Measurements from ENCODE around the gene ATG14.

Gene ATG14

DNA sequence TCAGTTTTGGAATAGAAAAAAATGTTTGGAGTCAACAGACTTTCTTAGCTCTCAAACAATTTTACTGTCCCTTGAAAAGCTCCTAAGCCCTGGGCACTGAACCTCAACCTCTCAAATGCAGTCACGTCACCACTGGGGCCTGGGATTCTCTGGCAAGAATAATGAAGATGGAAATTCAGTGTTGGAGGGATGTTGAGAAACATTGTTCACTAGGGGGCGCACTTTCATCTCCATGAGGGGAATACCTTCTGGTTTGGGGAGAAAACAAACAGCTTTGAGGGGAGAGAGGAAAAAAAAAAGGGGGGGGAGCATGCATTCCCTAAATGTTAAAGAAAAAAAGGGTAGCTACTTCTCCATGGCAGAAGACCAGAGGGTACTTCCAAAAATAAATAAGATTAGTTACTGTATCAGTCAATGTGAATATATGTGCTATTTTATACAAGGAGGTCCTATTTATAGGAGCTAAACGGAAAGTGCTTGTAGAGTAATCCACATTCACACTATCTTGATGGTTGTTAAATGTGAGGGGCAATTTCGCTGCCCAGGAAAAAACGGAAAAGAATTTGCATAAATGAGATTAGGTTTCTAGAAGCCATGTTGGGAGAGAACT is 34.6 kb upstream of the ATG14 start:
- TF ChIP-seq, protein P1, sequence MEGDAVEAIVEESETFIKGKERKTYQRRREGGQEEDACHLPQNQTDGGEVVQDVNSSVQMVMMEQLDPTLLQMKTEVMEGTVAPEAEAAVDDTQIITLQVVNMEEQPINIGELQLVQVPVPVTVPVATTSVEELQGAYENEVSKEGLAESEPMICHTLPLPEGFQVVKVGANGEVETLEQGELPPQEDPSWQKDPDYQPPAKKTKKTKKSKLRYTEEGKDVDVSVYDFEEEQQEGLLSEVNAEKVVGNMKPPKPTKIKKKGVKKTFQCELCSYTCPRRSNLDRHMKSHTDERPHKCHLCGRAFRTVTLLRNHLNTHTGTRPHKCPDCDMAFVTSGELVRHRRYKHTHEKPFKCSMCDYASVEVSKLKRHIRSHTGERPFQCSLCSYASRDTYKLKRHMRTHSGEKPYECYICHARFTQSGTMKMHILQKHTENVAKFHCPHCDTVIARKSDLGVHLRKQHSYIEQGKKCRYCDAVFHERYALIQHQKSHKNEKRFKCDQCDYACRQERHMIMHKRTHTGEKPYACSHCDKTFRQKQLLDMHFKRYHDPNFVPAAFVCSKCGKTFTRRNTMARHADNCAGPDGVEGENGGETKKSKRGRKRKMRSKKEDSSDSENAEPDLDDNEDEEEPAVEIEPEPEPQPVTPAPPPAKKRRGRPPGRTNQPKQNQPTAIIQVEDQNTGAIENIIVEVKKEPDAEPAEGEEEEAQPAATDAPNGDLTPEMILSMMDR (IDR thresholded peaks at IDR 0.05; ENCODE audit: insufficient read depth, low read depth, low read length, missing control alignments), result peak; percentile 69
- no peak overlapping the region for H3K4me3 ChIP-seq (ENCODE audit: low read length)
- DNase-seq (ENCODE audit: low read depth), result peak; percentile 81

DNA sequence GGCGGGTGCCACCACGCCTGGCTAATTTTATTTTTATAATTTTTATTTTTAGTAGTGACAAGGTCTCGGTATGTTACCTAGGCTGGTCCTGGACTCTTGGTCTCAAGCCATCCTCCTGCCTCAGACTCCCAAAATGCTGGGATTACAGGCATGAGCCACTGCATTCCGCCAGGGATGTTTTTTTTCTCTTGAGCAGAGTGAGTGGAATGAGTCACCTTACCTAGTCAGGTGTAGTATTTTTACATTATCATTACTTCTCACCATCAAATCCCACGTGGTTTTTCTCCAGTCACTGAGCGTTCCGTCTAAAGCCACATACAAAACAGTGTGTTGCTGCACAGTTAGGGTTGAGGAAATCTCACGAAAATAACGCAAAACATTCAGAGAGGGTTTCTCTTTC is 29.7 kb upstream of the ATG14 start:
- TF ChIP-seq, protein P1 (IDR thresholded peaks at IDR 0.05; ENCODE audit: insufficient read depth, low read depth, low read length, missing control alignments), result no peak
- H3K4me3 ChIP-seq (ENCODE audit: low read length), result no peak overlapping the region
- DNase-seq (ENCODE audit: low read depth), result peak; percentile 45

DNA sequence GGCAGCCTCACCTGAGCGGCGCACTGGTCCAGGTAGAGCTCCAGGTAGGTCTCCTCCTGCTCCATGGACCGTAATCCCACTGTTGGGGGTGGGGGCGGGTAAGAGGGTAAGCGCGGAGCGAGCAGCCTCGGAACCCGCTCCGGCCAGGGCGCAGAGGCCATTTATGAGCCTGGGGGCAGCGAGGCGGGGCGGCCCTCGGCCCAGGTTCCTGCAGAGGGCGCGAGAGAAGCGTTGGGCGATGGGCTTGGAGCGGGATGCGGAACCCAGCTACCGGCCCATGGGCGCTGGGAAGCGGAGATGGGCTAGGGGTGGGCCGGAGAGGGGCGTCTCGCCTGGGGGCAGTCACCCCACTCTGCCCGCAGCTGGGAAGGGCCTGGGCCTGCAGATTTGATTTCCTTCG is 28.8 kb upstream of the ATG14 start, which contains the start of gene TBPL2:
TSS of gene TBPL2 (minus strand) at position 232 of the 400 bp plus-strand sequence. CDS start at position 65, 167 bp downstream.
- TF ChIP-seq, protein P1 (IDR thresholded peaks at IDR 0.05; ENCODE audit: insufficient read depth, low read depth, low read length, missing control alignments), result no peak
- no peak for DNase-seq (ENCODE audit: low read depth)
- H3K4me3 ChIP-seq (ENCODE audit: low read length), result no peak within 1 kb of the TSS

DNA sequence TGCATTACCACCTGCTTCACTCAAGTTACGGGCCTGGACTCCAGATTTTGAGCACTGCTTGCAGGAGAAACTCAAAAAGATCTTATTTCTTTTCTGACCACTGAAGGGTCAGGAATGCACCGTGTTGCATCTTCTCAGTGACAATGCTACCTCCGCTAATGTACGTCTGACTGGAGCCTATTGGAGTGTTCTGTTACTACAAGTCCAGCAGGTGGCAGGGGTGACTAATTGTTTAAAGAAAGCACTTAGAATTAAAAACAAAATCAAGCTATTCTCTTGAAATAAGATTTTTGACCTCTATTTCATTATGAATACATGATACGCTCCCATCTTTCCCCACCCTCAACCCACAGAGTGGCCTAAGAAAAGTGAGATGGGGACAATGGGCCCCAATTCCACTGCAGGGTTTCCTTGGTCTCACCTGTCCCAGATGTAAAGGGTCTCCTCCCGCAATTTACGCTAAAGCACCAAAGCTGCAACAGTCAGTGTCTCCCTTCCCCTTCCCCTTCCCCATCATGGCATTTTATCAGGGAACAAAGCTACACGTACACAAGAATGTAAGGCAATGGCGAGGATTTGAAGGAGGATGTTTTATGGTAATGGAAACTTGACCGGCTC is 26.5 kb upstream of the ATG14 start:
- TF ChIP-seq, protein P1 (IDR thresholded peaks at IDR 0.05; ENCODE audit: insufficient read depth, low read depth, low read length, missing control alignments), result peak; percentile 76
- no peak overlapping the region for H3K4me3 ChIP-seq (ENCODE audit: low read length)
- peak; percentile 76 for DNase-seq (ENCODE audit: low read depth)

DNA sequence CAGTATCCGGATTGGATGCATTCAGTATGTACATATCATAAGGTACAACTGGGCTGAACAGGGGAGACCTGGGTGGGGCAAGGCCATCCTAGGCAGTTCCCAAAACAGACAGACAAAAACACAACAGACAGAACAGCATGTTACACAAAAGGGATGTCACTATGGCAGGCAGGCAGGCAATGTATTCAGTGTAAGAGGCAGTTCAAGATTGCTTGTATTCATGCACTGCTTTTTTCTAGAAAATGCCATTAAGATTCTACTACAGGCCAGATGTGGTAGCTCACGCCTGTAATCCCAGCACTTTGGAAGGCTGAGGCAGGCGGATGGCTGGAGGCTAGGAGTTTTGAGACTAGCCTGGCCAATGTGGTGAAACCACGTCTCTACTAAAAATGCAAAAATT is 25.3 kb upstream of the ATG14 start:
- TF ChIP-seq, protein P1 (IDR thresholded peaks at IDR 0.05; ENCODE audit: insufficient read depth, low read depth, low read length, missing control alignments), result no peak
- no peak overlapping the region for H3K4me3 ChIP-seq (ENCODE audit: low read length)
- no peak for DNase-seq (ENCODE audit: low read depth)

DNA sequence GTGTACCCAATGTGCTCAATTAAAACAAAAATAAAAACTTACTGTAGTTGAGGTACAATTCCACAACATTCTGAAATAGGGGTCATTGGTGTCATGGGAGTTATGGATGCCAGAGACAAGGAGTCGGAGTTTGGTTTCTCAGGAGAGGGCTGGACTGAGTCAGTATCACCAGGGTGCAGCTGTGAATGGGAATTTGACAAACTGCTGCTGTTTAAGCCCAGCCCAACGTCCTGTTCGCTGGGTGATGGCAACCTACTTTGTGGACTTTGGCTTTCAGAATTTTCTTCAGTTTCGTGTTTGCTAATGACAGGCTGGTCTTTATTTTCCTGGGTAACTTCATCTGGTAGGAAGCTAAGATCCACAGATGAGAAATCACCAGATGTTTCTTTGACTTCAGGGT is 24.9 kb upstream of the ATG14 start:
- H3K4me3 ChIP-seq (ENCODE audit: low read length), result no peak overlapping the region
- DNase-seq (ENCODE audit: low read depth), result no peak
- TF ChIP-seq, protein P1 (IDR thresholded peaks at IDR 0.05; ENCODE audit: insufficient read depth, low read depth, low read length, missing control alignments), result no peak

DNA sequence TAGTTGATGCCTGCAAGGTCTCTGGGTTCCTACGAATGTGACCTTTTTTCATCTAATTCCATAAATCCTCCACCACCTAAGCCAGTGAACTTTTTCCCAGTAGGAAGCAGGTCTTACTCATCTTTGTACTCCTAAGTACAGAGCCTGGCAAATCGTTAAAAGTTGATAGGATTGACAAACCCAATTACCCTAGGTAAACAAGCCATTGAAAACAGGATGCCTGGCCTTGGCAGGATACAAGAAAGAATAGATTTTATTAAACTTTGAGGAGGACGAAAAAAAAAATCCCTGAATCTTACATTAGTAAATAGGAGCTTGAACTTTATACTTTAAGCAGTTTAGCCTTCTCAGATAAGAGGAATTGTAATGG is 23.2 kb upstream of the ATG14 start:
- TF ChIP-seq, protein P1 (IDR thresholded peaks at IDR 0.05; ENCODE audit: insufficient read depth, low read depth, low read length, missing control alignments), result no peak
- no peak for DNase-seq (ENCODE audit: low read depth)
- no peak overlapping the region for H3K4me3 ChIP-seq (ENCODE audit: low read length)
